B cell (primary cell): Measurements from ENCODE around the gene PHF21A. TPM values are rescaled to one million over a fixed set of nuclear protein-coding genes. Genes with fewer than 3 reads are reported as not detected.

Experiments used
- ATAC-seq: fragments of 200-7000 bp; cut with Tn5 transposase; one replicate; pipeline ENCODE4 v1.10.0; 2021; ENCODE audit warnings: low read depth, mild to moderate bottlenecking, moderate number of reproducible peaks, moderate library complexity
- CTCF ChIA-PET: fragments of 350-600 bp; sonication (Branson Sonifier 250); formaldehyde crosslinking; loops from one replicate; lab custom pipeline; 2021; ENCODE audit warnings: antibody characterized with exemption, inconsistent platforms; lab: Charles Lee
- POLR2A ChIA-PET: fragments of 350-600 bp; sonication (Branson Sonifier 250); formaldehyde crosslinking; loops from one replicate; lab custom pipeline; 2021; ENCODE audit warnings: antibody characterized with exemption; lab: Charles Lee
- DNase-seq: peaks from one replicate; pipeline ENCODE4 v3.0.0; 2013
- H2AFZ ChIP-seq: 2 replicates; pipeline ENCODE4 v1.6.1; 2012; ENCODE audit warnings: mild to moderate bottlenecking, low read depth, low read length; ENCODE audit not compliant: insufficient read depth, poor library complexity, severe bottlenecking
- H3K27ac ChIP-seq, 2 donors: 1 replicate in 1 of 2; 2 replicates in 1 of 2; pipeline ENCODE4 v1.5.1; 2012 to 2013; ENCODE audit warnings: low read length in 2 of 2, mild to moderate bottlenecking in 2 of 2, moderate library complexity in 1 of 2
- H3K27me3 ChIP-seq, 4 experiments: fragments of 200-600 bp in 1 of 4; sonication (generic) in 1 of 4; replicated peaks in 1 of 4; 1 replicate in 2 of 4; 2 replicates in 2 of 4; pipeline versions ENCODE4 v1.6.1 to v1.7.0; 2013 to 2016; ENCODE audit warnings: low read length in 3 of 4, mild to moderate bottlenecking in 2 of 4, mixed read lengths in 1 of 4, moderate library complexity in 1 of 4; ENCODE audit not compliant: insufficient read depth in 4 of 4, control insufficient read depth in 3 of 4; ENCODE audit errors: control extremely low read depth in 1 of 4
- H3K36me3 ChIP-seq, 2 experiments: replicated peaks in 1 of 2; 1 replicate in 1 of 2; 2 replicates in 1 of 2; pipeline versions ENCODE4 v1.6.1 to v1.7.1; 2013; ENCODE audit warnings: low read length in 1 of 2; ENCODE audit not compliant: insufficient read depth in 2 of 2, control insufficient read depth in 1 of 2; ENCODE audit errors: control extremely low read depth in 1 of 2, extremely low read depth in 1 of 2
- H3K4me1 ChIP-seq, 2 donors: fragments of 200-600 bp in 1 of 2; sonication (generic) in 1 of 2; 1 replicate in 1 of 2; 2 replicates in 1 of 2; pipeline versions ENCODE4 v1.5.1 to v1.6.1; 2013 to 2017; ENCODE audit warnings: low read length in 2 of 2; ENCODE audit not compliant: control insufficient read depth in 2 of 2, insufficient read depth in 2 of 2
- H3K4me2 ChIP-seq: replicated peaks from 2 replicates; pipeline ENCODE3; 2012; ENCODE audit warnings: mild to moderate bottlenecking, low read depth, low read length; ENCODE audit not compliant: poor library complexity, severe bottlenecking
- H3K4me3 ChIP-seq, 5 experiments: fragments of 200-600 bp in 1 of 5; sonication (generic) in 1 of 5; 1 replicate in 3 of 5; 2 replicates in 2 of 5; pipeline versions ENCODE4 v1.5.1 to v1.7.0; 2011 to 2016; ENCODE audit warnings: low read length in 4 of 5, mild to moderate bottlenecking in 4 of 5, low read depth in 2 of 5, control low read depth in 1 of 5, moderate library complexity in 1 of 5; ENCODE audit not compliant: insufficient read depth in 1 of 5; ENCODE audit errors: control extremely low read depth in 1 of 5, extremely low read depth in 1 of 5
- H3K79me2 ChIP-seq: fragments of 200-600 bp; sonication (generic); one replicate; pipeline ENCODE4 v1.6.0; 2016; ENCODE audit warnings: low read length; ENCODE audit not compliant: control insufficient read depth, insufficient read depth
- H3K9ac ChIP-seq: fragments of 200-600 bp; sonication (generic); 2 replicates; pipeline ENCODE4 v1.6.1; 2017; ENCODE audit warnings: mild to moderate bottlenecking, low read length, moderate library complexity
- H3K9me3 ChIP-seq, 3 donors: one replicate each; pipeline versions ENCODE4 v1.6.1 to v1.7.1; 2013; ENCODE audit warnings: low read length in 2 of 3; ENCODE audit not compliant: control insufficient read depth in 2 of 3, insufficient read depth in 1 of 3; ENCODE audit errors: control extremely low read depth in 1 of 3
- H4K20me1 ChIP-seq: 2 replicates; pipeline ENCODE4 v1.6.0; 2012; ENCODE audit warnings: mild to moderate bottlenecking, low read length; ENCODE audit not compliant: insufficient read depth, control insufficient read depth, poor library complexity, severe bottlenecking
- H3K27ac Mint-ChIP-seq: one replicate; pipeline ENCODE4 v1.8.0; 2021; ENCODE audit warnings: mixed read lengths
- H3K27me3 Mint-ChIP-seq: one replicate; pipeline ENCODE4 v1.8.0; 2021; ENCODE audit warnings: mixed read lengths
- H3K4me1 Mint-ChIP-seq: one replicate; pipeline ENCODE4 v1.8.0; 2021; ENCODE audit warnings: mixed read lengths
- H3K4me3 Mint-ChIP-seq: one replicate; pipeline ENCODE4 v1.8.0; 2021; ENCODE audit warnings: mixed read lengths
- H3K9me3 Mint-ChIP-seq: one replicate; pipeline ENCODE4 v1.8.0; 2022; ENCODE audit warnings: mixed read lengths; ENCODE audit not compliant: insufficient read depth
- EZH2 ChIP-seq: IDR thresholded peaks from 2 replicates; pipeline ENCODE4 v1.6.1; 2012; ENCODE audit warnings: borderline replicate concordance, low read depth, mild to moderate bottlenecking, moderate library complexity, low read length; ENCODE audit not compliant: insufficient read depth, poor library complexity, severe bottlenecking
- WGBS: methylation state at CpG from one replicate; pipeline ENCODE4 v1.1.5; 2013; ENCODE audit warnings: missing lambda C conversion rate; ENCODE audit not compliant: insufficient coverage; 5-methylcytosine and 5-hydroxymethylcytosine counted together
- intact Hi-C: fragments of 100-400 bp; cut with micrococcal nuclease; formaldehyde crosslinking; loops from one replicate; pipeline ENCODE4 v1.10.0; 2022
- polyA plus RNA-seq: library from polyadenylated mRNA; depleted of rRNA; stranded (reverse); fragments of >200 nt; gene quantifications from 2 replicates; pipeline ENCODE4 v1.2.3, GENCODE V29; 2012
- total RNA-seq, 2 donors: library from RNA; stranded (reverse); fragments of 120-200 nt in 1 of 2; gene quantifications; 1 replicate in 1 of 2; 2 replicates in 1 of 2; pipeline versions ENCODE4 v1.2.3 to v1.2.4, GENCODE V29; 2013 to 2022
- TF ChIP-seq, protein P1 (sequence below): fragments of 200-600 bp; IDR thresholded peaks from one replicate; pipeline ENCODE4 v1.8.0; 2022; ENCODE audit warnings: antibody characterized with exemption, mild to moderate bottlenecking

The PHF21A gene
- total and polyA plus RNA-seq, 2 donors (not counting 1 experiment from before 2014, with no cell fraction given): 41.9 to 103 TPM

DNA sequence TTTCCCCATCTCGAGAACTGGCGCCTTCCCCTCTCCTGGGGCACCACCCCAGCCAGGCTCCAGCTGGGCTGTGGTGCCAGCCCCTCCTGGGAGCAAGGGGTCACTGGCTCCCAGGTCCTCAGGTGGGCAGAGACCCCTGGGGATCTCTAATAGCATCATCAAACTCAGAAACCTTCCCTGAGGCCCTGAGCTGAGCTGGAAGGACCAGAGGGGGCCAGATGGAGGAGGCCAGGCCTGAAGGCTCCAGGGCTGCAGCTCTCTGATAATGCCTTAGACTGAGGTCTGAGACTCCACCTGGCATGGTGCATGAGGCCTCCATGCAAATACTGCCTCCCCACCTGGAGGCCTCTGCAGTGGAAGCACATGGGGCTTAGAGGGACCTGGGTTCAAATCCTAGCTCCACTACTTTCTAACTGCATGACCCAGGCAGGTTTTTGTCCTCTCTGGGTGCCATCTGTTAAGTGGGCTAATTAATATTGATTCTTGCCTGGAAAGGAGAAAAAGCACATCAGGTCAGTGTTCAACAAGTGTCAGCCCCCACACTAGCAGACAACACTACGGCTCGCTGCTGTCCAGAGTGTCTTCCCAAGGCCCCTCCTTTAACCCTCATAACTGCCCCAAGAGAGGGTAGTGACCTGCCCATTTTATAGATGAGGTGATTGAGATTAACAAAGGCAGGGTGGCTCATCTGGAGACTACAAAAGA, 234.3 kb downstream of the PHF21A start:
- TF ChIP-seq, protein P1, sequence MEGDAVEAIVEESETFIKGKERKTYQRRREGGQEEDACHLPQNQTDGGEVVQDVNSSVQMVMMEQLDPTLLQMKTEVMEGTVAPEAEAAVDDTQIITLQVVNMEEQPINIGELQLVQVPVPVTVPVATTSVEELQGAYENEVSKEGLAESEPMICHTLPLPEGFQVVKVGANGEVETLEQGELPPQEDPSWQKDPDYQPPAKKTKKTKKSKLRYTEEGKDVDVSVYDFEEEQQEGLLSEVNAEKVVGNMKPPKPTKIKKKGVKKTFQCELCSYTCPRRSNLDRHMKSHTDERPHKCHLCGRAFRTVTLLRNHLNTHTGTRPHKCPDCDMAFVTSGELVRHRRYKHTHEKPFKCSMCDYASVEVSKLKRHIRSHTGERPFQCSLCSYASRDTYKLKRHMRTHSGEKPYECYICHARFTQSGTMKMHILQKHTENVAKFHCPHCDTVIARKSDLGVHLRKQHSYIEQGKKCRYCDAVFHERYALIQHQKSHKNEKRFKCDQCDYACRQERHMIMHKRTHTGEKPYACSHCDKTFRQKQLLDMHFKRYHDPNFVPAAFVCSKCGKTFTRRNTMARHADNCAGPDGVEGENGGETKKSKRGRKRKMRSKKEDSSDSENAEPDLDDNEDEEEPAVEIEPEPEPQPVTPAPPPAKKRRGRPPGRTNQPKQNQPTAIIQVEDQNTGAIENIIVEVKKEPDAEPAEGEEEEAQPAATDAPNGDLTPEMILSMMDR: no peak
- no peak for TF ChIP-seq EZH2
- 88% methylated on average over 2 of the region's 4 CpGs for WGBS
- H3K4me2 ChIP-seq: no peak overlapping the region
- no peak overlapping the region for H3K27ac Mint-ChIP-seq
- H3K27me3 Mint-ChIP-seq: no peaks in the 10 kb centered on the region
- H3K4me1 ChIP-seq: peaks cover 11 to 12% of the 10 kb centered on the region in 2 donors
- peaks cover 21% of the 10 kb centered on the region for H4K20me1 ChIP-seq
- no peak overlapping the region for H3K27ac ChIP-seq
- DNase-seq (no peak), ATAC-seq (no peak)
- peaks cover 12% of the 10 kb centered on the region for H3K4me1 Mint-ChIP-seq
- no peaks in the 10 kb centered on the region for H3K9me3 Mint-ChIP-seq
- intact Hi-C loops: no loop called here
- ChIA-PET POLR2A (no interaction called here), CTCF (no interaction called here)
- H3K4me3 Mint-ChIP-seq: peak overlapping the region; percentile 52
- no peak overlapping the region for H3K9ac ChIP-seq
- H3K9me3 ChIP-seq: no peaks in the 10 kb centered on the region
- no peaks in the 10 kb centered on the region for H3K79me2 ChIP-seq
- no peak overlapping the region for H2AFZ ChIP-seq
- no peak overlapping the region for H3K4me3 ChIP-seq
- peaks cover 0 to 2% of the 10 kb centered on the region in 2 experiments for H3K36me3 ChIP-seq
- H3K27me3 ChIP-seq: peaks cover 0 to 13% (median 0%) of the 10 kb centered on the region in 4 experiments
